ENCODE results near the gene CFAP299. TPM values are rescaled to one million over a fixed set of nuclear protein-coding genes. Genes with fewer than 3 reads are reported as not detected.

Gene CFAP299
- total RNA-seq, 1 donor: 2.5 TPM

DNA sequence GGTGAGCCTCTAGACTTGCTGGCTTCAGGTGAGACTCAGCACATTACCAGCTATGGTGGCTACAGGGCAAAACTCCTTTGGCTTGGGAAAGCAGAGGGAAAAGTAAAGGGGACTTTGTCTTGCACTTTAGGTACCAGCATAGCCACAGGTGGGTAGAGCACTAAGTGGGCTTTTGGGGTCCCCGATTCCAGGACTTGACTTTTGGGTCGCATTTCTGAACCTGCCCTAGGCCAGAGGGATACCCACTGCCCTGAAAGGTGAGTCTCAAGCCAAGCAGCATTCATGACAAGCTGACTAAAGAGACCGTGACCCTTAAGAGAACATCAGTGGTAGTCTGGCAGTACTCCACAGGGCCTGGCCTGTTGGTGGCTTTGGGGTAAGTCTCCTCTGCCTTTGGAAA lies 224.8 kb downstream of the CFAP299 start:
- Histone ChIP-seq H3K79me2 (ENCODE audit: insufficient read depth, low read length) (no peaks in the 10 kb centered on the region), H3K36me3 (ENCODE audit: insufficient read depth, low read length) (no peaks in the 10 kb centered on the region), H2AFZ (ENCODE audit: low read length) (no peak overlapping the region), H3K9me3 (ENCODE audit: low read depth, low read length) (no peaks in the 10 kb centered on the region), H3K4me2 (ENCODE audit: insufficient read depth, low read length) (no peak overlapping the region), H3K27ac (ENCODE audit: low read depth, low read length) (no peak overlapping the region), H3K4me3 (ENCODE audit: insufficient read depth, low read length) (no peak overlapping the region), H3K4me1 (ENCODE audit: insufficient read depth, low read length) (no peaks in the 10 kb centered on the region), H4K20me1 (ENCODE audit: insufficient read depth, low read length) (no peaks in the 10 kb centered on the region), H3K27me3 (ENCODE audit: insufficient read depth, low read length) (no peaks in the 10 kb centered on the region)
- TF ChIP-seq, protein P1, sequence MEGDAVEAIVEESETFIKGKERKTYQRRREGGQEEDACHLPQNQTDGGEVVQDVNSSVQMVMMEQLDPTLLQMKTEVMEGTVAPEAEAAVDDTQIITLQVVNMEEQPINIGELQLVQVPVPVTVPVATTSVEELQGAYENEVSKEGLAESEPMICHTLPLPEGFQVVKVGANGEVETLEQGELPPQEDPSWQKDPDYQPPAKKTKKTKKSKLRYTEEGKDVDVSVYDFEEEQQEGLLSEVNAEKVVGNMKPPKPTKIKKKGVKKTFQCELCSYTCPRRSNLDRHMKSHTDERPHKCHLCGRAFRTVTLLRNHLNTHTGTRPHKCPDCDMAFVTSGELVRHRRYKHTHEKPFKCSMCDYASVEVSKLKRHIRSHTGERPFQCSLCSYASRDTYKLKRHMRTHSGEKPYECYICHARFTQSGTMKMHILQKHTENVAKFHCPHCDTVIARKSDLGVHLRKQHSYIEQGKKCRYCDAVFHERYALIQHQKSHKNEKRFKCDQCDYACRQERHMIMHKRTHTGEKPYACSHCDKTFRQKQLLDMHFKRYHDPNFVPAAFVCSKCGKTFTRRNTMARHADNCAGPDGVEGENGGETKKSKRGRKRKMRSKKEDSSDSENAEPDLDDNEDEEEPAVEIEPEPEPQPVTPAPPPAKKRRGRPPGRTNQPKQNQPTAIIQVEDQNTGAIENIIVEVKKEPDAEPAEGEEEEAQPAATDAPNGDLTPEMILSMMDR (IDR thresholded peaks at IDR 0.05; ENCODE audit: extremely low read depth, low read depth, low read length): no peak
- DNase-seq (ENCODE audit: insufficient read length, low spot score, missing footprints): no peak

DNA sequence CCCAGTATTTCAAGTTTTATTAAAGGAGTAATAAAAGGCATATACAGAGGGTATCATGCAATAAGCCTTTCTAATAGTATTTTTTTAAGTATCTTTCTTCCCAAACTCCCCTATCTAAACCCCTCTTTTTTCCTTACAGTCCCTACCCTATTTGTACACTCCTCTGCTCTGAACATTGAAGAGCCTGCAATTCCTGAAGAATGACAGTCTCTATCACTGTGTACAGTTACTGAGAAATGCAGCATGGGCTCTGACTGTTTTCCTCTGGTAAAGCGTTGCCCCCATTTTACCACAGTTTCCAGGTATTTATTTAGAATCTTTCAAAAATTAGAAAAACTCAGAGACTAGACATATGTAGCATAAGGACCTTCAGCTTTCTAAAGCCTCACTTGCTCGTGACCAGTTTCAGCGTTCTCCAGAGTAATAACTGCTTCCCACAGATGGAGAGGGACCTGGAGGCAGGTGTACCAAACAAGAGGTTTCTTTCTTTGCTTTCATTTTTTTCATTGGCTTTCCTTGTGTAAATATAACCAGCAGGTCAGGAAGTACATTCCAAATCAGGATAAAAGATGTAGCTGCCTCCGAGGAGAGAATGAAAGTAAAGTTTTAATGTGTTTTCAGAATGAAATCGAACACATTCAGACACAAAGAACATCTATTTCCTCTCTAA lies 230.8 kb downstream of the CFAP299 start:
- TF ChIP-seq, protein P1 (IDR thresholded peaks at IDR 0.05; ENCODE audit: extremely low read depth, low read depth, low read length): no peak
- no peaks in the 10 kb centered on the region for H3K27me3 ChIP-seq (ENCODE audit: insufficient read depth, low read length)
- no peaks in the 10 kb centered on the region for H4K20me1 ChIP-seq (ENCODE audit: insufficient read depth, low read length)
- no peaks in the 10 kb centered on the region for H3K79me2 ChIP-seq (ENCODE audit: insufficient read depth, low read length)
- peak overlapping the region; percentile 93 for H3K4me2 ChIP-seq (ENCODE audit: insufficient read depth, low read length)
- H3K9me3 ChIP-seq (ENCODE audit: low read depth, low read length): no peaks in the 10 kb centered on the region
- H3K4me1 ChIP-seq (ENCODE audit: insufficient read depth, low read length): no peaks in the 10 kb centered on the region
- DNase-seq (ENCODE audit: insufficient read length, low spot score, missing footprints): no peak
- peak overlapping the region; percentile 19 for H3K27ac ChIP-seq (ENCODE audit: low read depth, low read length)
- H2AFZ ChIP-seq (ENCODE audit: low read length): peak overlapping the region; percentile 87
- peak overlapping the region; percentile 73 for H3K4me3 ChIP-seq (ENCODE audit: insufficient read depth, low read length)
- H3K36me3 ChIP-seq (ENCODE audit: insufficient read depth, low read length): no peaks in the 10 kb centered on the region

DNA sequence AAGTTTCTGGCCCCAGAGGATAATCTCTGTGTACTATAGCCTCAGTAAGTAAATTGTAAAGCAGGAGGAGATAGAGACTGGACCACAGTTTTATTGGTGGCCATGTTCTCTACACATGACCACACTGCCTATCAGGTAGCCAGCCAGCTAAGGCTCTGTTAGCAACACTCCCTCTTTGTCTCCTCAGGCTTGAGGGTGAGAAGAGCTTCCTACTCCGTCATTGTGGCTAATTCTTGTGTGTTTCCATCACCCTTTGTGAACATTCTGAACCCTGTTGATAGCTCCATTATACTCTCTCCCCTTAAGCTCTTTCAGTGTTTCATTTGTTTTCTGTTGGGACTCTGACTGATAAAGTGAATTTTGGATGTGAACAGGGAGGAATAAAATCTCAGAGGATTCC lies 233.4 kb downstream of the CFAP299 start:
- Histone ChIP-seq H3K27ac (ENCODE audit: low read depth, low read length) (no peak overlapping the region), H2AFZ (ENCODE audit: low read length) (no peak overlapping the region), H3K36me3 (ENCODE audit: insufficient read depth, low read length) (no peaks in the 10 kb centered on the region), H3K27me3 (ENCODE audit: insufficient read depth, low read length) (no peaks in the 10 kb centered on the region), H3K4me2 (ENCODE audit: insufficient read depth, low read length) (no peak overlapping the region), H3K9me3 (ENCODE audit: low read depth, low read length) (no peaks in the 10 kb centered on the region), H4K20me1 (ENCODE audit: insufficient read depth, low read length) (no peaks in the 10 kb centered on the region), H3K4me1 (ENCODE audit: insufficient read depth, low read length) (no peaks in the 10 kb centered on the region), H3K4me3 (ENCODE audit: insufficient read depth, low read length) (no peak overlapping the region), H3K79me2 (ENCODE audit: insufficient read depth, low read length) (no peaks in the 10 kb centered on the region)
- no peak for DNase-seq (ENCODE audit: insufficient read length, low spot score, missing footprints)
- TF ChIP-seq, protein P1 (IDR thresholded peaks at IDR 0.05; ENCODE audit: extremely low read depth, low read depth, low read length): no peak

DNA sequence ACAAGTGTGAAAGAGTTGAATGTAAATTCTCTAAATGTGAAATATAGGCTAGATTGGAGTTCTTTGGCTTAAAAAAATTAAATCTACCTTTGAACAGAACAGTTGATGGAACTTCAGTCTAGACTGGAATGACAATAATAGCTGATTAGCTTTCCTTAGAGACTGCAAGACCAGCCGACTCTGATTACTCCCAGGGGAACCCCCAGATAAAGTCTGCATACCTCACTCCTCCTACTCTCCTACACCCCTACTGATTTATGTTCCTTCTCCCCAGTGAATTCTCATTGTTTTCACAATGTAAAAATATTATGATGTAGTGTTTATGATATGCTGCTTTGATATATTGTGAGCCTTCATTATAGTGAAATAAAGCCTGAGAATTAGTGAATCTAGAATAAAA lies 241.3 kb downstream of the CFAP299 start:
- H3K4me2 ChIP-seq (ENCODE audit: insufficient read depth, low read length): no peak overlapping the region
- TF ChIP-seq, protein P1 (IDR thresholded peaks at IDR 0.05; ENCODE audit: extremely low read depth, low read depth, low read length): no peak

More for the DNA sequence above, 241.3 kb downstream of the CFAP299 start:
- no peak overlapping the region for H3K27ac ChIP-seq (ENCODE audit: low read depth, low read length)
- H3K9me3 ChIP-seq (ENCODE audit: low read depth, low read length): no peaks in the 10 kb centered on the region
- H3K4me3 ChIP-seq (ENCODE audit: insufficient read depth, low read length): no peak overlapping the region
- H2AFZ ChIP-seq (ENCODE audit: low read length): no peak overlapping the region
- H4K20me1 ChIP-seq (ENCODE audit: insufficient read depth, low read length): no peaks in the 10 kb centered on the region
- DNase-seq (ENCODE audit: insufficient read length, low spot score, missing footprints): no peak
- no peaks in the 10 kb centered on the region for H3K27me3 ChIP-seq (ENCODE audit: insufficient read depth, low read length)
- no peaks in the 10 kb centered on the region for H3K79me2 ChIP-seq (ENCODE audit: insufficient read depth, low read length)
- H3K4me1 ChIP-seq (ENCODE audit: insufficient read depth, low read length): no peaks in the 10 kb centered on the region
- H3K36me3 ChIP-seq (ENCODE audit: insufficient read depth, low read length): no peaks in the 10 kb centered on the region
